Measurements from ENCODE around the gene CD99. TPM values are rescaled to one million over a fixed set of nuclear protein-coding genes. Genes with fewer than 3 reads are reported as not detected.

The CD99 gene
- total and polyA plus RNA-seq, 2 experiments from 2014 or later: 28.5 to 43.1 TPM

GRCh38 chrX:2708021-2708420 is 16.9 kb downstream of the CD99 start (continued):
- TF ChIP-seq, protein P1, sequence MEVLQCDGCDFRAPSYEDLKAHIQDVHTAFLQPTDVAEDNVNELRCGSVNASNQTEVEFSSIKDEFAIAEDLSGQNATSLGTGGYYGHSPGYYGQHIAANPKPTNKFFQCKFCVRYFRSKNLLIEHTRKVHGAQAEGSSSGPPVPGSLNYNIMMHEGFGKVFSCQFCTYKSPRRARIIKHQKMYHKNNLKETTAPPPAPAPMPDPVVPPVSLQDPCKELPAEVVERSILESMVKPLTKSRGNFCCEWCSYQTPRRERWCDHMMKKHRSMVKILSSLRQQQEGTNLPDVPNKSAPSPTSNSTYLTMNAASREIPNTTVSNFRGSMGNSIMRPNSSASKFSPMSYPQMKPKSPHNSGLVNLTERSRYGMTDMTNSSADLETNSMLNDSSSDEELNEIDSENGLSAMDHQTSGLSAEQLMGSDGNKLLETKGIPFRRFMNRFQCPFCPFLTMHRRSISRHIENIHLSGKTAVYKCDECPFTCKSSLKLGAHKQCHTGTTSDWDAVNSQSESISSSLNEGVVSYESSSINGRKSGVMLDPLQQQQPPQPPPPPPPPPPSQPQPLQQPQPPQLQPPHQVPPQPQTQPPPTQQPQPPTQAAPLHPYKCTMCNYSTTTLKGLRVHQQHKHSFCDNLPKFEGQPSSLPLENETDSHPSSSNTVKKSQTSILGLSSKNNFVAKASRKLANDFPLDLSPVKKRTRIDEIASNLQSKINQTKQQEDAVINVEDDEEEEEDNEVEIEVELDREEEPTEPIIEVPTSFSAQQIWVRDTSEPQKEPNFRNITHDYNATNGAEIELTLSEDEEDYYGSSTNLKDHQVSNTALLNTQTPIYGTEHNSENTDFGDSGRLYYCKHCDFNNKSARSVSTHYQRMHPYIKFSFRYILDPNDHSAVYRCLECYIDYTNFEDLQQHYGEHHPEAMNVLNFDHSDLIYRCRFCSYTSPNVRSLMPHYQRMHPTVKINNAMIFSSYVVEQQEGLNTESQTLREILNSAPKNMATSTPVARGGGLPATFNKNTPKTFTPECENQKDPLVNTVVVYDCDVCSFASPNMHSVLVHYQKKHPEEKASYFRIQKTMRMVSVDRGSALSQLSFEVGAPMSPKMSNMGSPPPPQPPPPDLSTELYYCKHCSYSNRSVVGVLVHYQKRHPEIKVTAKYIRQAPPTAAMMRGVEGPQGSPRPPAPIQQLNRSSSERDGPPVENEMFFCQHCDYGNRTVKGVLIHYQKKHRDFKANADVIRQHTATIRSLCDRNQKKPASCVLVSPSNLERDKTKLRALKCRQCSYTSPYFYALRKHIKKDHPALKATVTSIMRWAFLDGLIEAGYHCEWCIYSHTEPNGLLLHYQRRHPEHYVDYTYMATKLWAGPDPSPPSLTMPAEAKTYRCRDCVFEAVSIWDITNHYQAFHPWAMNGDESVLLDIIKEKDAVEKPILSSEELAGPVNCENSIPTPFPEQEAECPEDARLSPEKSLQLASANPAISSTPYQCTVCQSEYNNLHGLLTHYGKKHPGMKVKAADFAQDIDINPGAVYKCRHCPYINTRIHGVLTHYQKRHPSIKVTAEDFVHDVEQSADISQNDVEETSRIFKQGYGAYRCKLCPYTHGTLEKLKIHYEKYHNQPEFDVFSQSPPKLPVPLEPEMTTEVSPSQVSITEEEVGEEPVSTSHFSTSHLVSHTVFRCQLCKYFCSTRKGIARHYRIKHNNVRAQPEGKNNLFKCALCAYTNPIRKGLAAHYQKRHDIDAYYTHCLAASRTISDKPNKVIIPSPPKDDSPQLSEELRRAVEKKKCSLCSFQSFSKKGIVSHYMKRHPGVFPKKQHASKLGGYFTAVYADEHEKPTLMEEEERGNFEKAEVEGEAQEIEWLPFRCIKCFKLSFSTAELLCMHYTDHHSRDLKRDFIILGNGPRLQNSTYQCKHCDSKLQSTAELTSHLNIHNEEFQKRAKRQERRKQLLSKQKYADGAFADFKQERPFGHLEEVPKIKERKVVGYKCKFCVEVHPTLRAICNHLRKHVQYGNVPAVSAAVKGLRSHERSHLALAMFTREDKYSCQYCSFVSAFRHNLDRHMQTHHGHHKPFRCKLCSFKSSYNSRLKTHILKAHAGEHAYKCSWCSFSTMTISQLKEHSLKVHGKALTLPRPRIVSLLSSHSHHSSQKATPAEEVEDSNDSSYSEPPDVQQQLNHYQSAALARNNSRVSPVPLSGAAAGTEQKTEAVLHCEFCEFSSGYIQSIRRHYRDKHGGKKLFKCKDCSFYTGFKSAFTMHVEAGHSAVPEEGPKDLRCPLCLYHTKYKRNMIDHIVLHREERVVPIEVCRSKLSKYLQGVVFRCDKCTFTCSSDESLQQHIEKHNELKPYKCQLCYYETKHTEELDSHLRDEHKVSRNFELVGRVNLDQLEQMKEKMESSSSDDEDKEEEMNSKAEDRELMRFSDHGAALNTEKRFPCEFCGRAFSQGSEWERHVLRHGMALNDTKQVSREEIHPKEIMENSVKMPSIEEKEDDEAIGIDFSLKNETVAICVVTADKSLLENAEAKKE (CRISPR knock-in tag; IDR thresholded peaks at IDR 0.05): no peak
- TF ChIP-seq REST (IDR thresholded peaks at IDR 0.05; ENCODE audit: unreplicated experiment) (no peak), STAT1 (IDR thresholded peaks at IDR 0.05; ENCODE audit: unreplicated experiment) (no peak), JUNB (IDR thresholded peaks at IDR 0.05; ENCODE audit: unreplicated experiment) (no peak), ETS1 (IDR thresholded peaks at IDR 0.05) (no peak)
